Measurements from ENCODE around the gene SH3D21.

DNA sequence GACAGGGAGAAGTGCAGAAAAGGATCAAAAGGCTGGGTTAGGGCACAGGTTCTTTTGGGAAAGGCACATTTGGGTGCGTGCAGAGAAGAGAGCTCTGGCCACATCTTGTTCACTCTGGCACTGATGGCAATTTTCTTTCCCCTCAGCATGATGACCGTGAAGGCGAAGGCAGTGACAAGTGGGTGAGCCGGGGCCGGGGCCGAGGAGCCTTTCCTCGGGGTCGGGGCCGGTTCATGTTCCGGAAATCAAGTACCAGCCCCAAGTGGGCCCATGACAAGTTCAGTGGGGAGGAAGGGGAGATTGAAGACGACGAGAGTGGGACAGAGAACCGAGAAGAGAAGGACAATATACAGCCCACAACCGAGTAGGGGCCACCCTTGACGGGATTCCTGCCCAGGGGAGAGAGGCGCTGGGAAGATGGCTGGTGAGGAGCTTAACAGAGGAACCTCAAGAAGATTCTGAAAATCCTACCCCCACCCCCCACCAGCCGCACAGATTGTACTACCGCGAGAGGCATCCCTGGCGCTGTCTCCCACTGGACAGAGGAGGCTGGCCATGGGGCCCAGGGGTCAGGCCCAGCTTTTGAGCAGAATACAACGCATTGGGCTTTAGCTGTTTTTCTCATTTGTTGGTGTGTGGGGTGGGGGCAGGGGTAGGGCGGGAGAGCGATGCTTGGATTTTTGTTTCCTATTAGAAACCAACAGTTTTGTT is 2.4 kb upstream of the SH3D21 start:
- TF ChIP-seq CHD2 (IDR thresholded peaks at IDR 0.05; ENCODE audit: low read length) (no peak), ZNF274 (IDR thresholded peaks at IDR 0.05; ENCODE audit: borderline replicate concordance, extremely low read depth, low read length) (no peak), HDAC2 (IDR thresholded peaks at IDR 0.05; ENCODE audit: borderline replicate concordance in 1 of 2, low read depth in 2 of 2, low read length in 2 of 2) (no peak), BRCA1 (IDR thresholded peaks at IDR 0.05; ENCODE audit: low read depth, low read length) (no peak), YY1 (IDR thresholded peaks at IDR 0.05; ENCODE audit: low read depth, low read length) (no peak), CEBPB (IDR thresholded peaks at IDR 0.05; ENCODE audit: low read depth, low read length) (no peak), BCL11A (IDR thresholded peaks at IDR 0.05; ENCODE audit: low read depth in 2 of 2, low read length in 2 of 2) (no peak), KDM4A (IDR thresholded peaks at IDR 0.05; ENCODE audit: low read depth, low read length, severe bottlenecking) (no peak), EZH2 (IDR thresholded peaks at IDR 0.05; ENCODE audit: low read depth, low read length, severe bottlenecking) (no peak), POLR2A (IDR thresholded peaks at IDR 0.05; ENCODE audit: control extremely low read depth in 1 of 2, low read depth in 2 of 2, low read length in 2 of 2) (no peak)
- TF ChIP-seq, protein P1, sequence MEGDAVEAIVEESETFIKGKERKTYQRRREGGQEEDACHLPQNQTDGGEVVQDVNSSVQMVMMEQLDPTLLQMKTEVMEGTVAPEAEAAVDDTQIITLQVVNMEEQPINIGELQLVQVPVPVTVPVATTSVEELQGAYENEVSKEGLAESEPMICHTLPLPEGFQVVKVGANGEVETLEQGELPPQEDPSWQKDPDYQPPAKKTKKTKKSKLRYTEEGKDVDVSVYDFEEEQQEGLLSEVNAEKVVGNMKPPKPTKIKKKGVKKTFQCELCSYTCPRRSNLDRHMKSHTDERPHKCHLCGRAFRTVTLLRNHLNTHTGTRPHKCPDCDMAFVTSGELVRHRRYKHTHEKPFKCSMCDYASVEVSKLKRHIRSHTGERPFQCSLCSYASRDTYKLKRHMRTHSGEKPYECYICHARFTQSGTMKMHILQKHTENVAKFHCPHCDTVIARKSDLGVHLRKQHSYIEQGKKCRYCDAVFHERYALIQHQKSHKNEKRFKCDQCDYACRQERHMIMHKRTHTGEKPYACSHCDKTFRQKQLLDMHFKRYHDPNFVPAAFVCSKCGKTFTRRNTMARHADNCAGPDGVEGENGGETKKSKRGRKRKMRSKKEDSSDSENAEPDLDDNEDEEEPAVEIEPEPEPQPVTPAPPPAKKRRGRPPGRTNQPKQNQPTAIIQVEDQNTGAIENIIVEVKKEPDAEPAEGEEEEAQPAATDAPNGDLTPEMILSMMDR (IDR thresholded peaks at IDR 0.05; ENCODE audit: control extremely low read depth in 1 of 3, insufficient read depth in 1 of 3, low read depth in 1 of 3, low read length in 3 of 3): no peak
